Activated B cell treated with CpG ODN at 0.5 μM for 24 hours (primary cell): ENCODE results near the gene MAPK8IP2. TPM values are rescaled to one million over a fixed set of nuclear protein-coding genes. Genes with fewer than 3 reads are reported as not detected.

ENCODE experiments used
- ATAC-seq: fragments of 200-7000 bp; cut with Tn5 transposase; one replicate; pipeline ENCODE4 v1.10.0; 2021; ENCODE audit warnings: low read depth, mild to moderate bottlenecking, moderate library complexity
- CTCF ChIA-PET: fragments of 350-600 bp; sonication (Branson Sonifier 250); formaldehyde crosslinking; loops from one replicate; lab custom pipeline; 2021; ENCODE audit warnings: antibody characterized with exemption; lab: Charles Lee
- POLR2A ChIA-PET: fragments of 350-600 bp; sonication (Branson Sonifier 250); formaldehyde crosslinking; loops from one replicate; lab custom pipeline; 2021; ENCODE audit warnings: antibody characterized with exemption; lab: Charles Lee
- DNase-seq: peaks from one replicate; pipeline ENCODE4 v3.0.0; 2022
- H3K27ac Mint-ChIP-seq: one replicate; pipeline ENCODE4 v1.8.0; 2020; ENCODE audit warnings: mixed read lengths
- H3K27me3 Mint-ChIP-seq: one replicate; pipeline ENCODE4 v1.8.0; 2021; ENCODE audit warnings: mixed read lengths
- H3K36me3 Mint-ChIP-seq: one replicate; pipeline ENCODE4 v1.8.0; 2021; ENCODE audit warnings: low read depth, mixed read lengths
- H3K4me1 Mint-ChIP-seq: one replicate; pipeline ENCODE4 v1.8.0; 2021; ENCODE audit warnings: mixed read lengths
- H3K4me3 Mint-ChIP-seq: one replicate; pipeline ENCODE4 v1.8.0; 2020; ENCODE audit warnings: mild to moderate bottlenecking, mixed read lengths
- H3K9me3 Mint-ChIP-seq: one replicate; pipeline ENCODE4 v1.8.0; 2020; ENCODE audit warnings: mixed read lengths
- intact Hi-C: fragments of 100-400 bp; cut with micrococcal nuclease; formaldehyde crosslinking; loops from one replicate; pipeline ENCODE4 v1.15.1; 2024
- total RNA-seq: library from RNA; stranded (reverse); gene quantifications from 2 replicates; pipeline ENCODE4 v1.2.3, GENCODE V29; 2022
- TF ChIP-seq, protein P1 (sequence below): fragments of 200-600 bp; IDR thresholded peaks from one replicate; pipeline ENCODE4 v1.8.0; 2022; ENCODE audit warnings: antibody characterized with exemption, mild to moderate bottlenecking

Gene MAPK8IP2
- total RNA-seq, 1 donor from 2014 or later, result 0.18 TPM

DNA sequence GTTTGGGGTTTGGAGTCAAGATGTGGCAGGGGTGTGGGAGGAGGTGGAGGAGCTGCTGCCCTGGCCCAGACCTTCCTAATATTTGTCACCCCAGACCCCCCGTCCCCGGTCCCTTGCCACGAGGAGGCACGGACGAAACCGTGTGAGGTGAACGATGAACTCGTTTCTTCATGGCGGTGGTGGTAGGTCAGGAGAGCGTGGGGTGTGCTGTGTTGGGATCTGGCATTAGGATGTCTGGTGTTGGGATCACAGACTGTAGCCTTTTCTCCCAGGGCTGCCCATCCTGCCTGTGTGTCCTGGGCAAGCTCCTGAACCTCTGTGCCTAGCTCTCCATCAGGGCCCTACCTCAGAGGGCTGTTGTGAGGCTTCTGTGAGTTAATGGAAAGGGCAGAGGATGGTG is 8.4 kb downstream of the MAPK8IP2 start:
- DNase-seq, result no peak
- Mint-ChIP-seq H3K27ac (no peak overlapping the region), H3K9me3 (no peaks in the 10 kb centered on the region), H3K27me3 (peaks cover 42% of the 10 kb centered on the region), H3K4me3 (no peak overlapping the region), H3K36me3 (no peaks in the 10 kb centered on the region), H3K4me1 (no peaks in the 10 kb centered on the region)
- CTCF ChIA-PET, result no interaction called here
- TF ChIP-seq, protein P1, sequence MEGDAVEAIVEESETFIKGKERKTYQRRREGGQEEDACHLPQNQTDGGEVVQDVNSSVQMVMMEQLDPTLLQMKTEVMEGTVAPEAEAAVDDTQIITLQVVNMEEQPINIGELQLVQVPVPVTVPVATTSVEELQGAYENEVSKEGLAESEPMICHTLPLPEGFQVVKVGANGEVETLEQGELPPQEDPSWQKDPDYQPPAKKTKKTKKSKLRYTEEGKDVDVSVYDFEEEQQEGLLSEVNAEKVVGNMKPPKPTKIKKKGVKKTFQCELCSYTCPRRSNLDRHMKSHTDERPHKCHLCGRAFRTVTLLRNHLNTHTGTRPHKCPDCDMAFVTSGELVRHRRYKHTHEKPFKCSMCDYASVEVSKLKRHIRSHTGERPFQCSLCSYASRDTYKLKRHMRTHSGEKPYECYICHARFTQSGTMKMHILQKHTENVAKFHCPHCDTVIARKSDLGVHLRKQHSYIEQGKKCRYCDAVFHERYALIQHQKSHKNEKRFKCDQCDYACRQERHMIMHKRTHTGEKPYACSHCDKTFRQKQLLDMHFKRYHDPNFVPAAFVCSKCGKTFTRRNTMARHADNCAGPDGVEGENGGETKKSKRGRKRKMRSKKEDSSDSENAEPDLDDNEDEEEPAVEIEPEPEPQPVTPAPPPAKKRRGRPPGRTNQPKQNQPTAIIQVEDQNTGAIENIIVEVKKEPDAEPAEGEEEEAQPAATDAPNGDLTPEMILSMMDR, result no peak
- POLR2A ChIA-PET, result no interaction called here
- intact Hi-C loops, result no loop called here
- ATAC-seq, result no peak

DNA sequence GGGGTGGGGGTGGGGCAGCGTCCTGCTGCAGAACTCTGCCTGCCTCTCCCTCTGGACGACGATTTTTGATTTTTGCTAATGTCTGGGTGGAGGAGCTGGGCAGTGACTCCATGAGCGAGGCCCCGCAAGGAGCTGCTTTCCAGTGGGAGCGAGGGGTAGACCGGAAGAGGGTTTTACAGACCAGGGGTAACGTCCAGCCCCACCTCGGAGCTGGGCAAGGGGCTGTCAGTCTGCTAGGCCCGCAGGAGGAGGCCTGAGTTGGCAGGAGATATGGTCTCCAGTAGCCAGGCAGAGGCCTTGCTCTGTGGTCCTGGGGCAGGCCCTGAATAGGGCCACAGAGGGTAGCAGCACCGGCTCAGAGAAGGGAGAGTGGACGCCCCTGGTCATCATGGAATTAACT is 9.0 kb downstream of the MAPK8IP2 start:
- peaks cover 42% of the 10 kb centered on the region for H3K27me3 Mint-ChIP-seq

DNA sequence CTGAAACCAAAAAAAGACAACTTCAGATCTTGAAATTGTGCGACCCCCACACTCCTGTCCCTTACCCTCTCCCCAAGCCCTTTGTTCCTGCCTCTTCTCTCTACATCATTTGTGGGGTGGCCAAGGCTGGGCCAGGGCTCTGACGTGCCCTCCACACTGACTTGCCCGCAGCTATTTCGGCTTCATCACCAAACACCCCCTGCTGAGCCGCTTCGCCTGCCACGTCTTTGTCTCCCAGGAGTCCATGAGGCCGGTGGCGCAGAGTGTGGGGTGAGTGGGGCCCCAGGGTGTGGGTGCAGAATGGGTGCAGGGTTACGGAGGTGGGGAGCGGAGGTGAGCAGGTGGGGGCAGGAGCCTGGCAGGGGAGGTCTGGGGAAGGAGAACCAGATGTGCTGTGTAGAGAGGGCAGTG is 9.5 kb downstream of the MAPK8IP2 start:
- CTCF ChIA-PET, result no interaction called here
- no peak overlapping the region for H3K27ac Mint-ChIP-seq
- intact Hi-C loops, result no loop called here

More for the DNA sequence above, 9.0 kb downstream of the MAPK8IP2 start:
- Mint-ChIP-seq H3K4me3 (no peak overlapping the region), H3K4me1 (no peaks in the 10 kb centered on the region), H3K9me3 (no peaks in the 10 kb centered on the region), H3K36me3 (no peaks in the 10 kb centered on the region), H3K27ac (no peak overlapping the region)
- TF ChIP-seq, protein P1, result no peak
- intact Hi-C loops, result no loop called here
- ATAC-seq (no peak), DNase-seq (no peak)
- CTCF ChIA-PET, result no interaction called here
- POLR2A ChIA-PET, result no interaction called here

DNA sequence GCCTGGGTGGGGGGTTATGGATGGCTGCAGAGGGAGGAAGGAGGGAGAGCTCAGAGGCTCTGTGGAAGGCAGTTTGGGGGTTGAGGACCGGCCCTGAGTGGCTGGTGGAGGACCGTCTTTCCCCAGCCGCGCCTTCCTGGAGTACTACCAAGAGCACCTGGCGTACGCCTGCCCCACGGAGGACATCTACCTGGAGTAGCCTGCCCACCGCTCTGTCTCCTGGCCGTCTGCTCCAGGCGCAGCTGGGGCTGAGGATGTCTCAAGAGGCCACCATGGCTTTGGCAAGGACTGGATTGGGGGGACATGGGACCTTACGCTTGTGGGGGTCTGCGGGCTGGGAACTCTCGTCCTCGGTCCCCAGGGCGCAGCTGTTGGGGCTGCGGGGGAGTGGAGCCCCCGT is 10.0 kb downstream of the MAPK8IP2 start:
- Mint-ChIP-seq H3K4me1 (no peaks in the 10 kb centered on the region), H3K4me3 (no peak overlapping the region), H3K27ac (no peak overlapping the region), H3K9me3 (no peaks in the 10 kb centered on the region), H3K36me3 (no peaks in the 10 kb centered on the region), H3K27me3 (peaks cover 42% of the 10 kb centered on the region)
- intact Hi-C loops, result no loop called here
- TF ChIP-seq, protein P1, result no peak
- DNase-seq (no peak), ATAC-seq (no peak)
- ChIA-PET POLR2A (interaction anchor here (0.6 kb wide), 1 partner anchor 14 kb away, joined by 3 read pairs; no protein-coding TSS in a partner anchor), CTCF (no interaction called here)

More for the DNA sequence above, 9.5 kb downstream of the MAPK8IP2 start:
- Mint-ChIP-seq H3K27me3 (peaks cover 42% of the 10 kb centered on the region), H3K4me1 (no peaks in the 10 kb centered on the region), H3K4me3 (no peak overlapping the region), H3K9me3 (no peaks in the 10 kb centered on the region), H3K36me3 (no peaks in the 10 kb centered on the region)
- no peak for ATAC-seq
- DNase-seq, result no peak
- POLR2A ChIA-PET, result no interaction called here
- TF ChIP-seq, protein P1, result no peak

DNA sequence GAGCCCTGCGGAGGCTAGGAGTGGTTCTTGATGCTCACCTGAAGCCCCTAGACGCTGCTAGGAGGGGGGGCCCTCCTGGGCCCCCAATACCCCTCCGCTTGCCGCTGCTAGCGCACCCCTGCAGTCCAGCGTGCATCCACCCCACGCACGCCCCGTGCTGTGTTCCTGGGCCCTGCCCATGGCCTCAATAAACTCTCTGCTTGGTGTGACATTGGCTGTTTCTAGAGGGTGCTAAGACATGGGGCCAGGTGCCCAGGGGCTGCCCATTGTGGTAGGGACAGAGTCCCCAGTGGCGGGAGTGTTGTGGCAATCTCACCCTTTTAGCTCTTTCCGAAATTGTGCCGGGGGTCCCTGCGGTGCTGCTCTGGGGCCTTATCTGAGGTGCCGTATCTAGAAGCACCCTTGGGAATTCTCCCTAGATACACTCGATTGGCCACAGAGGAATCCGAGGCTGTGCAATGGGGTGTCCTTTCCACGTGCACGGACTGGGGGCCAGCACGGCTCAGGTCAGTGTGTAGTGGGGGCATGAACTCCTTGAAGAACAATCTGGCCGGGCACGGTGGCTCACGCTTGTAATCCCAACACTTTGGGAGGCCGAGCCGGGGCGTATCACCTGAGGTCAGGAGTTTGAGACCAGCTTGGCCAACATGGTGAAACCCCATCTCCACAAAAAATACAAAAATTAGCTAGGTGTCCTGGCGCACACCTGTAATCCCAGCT is 10.9 kb downstream of the MAPK8IP2 start:
- TF ChIP-seq, protein P1, result no peak
- Mint-ChIP-seq H3K9me3 (no peaks in the 10 kb centered on the region), H3K27ac (no peak overlapping the region), H3K4me3 (no peak overlapping the region), H3K36me3 (no peaks in the 10 kb centered on the region), H3K4me1 (no peaks in the 10 kb centered on the region), H3K27me3 (peaks cover 37% of the 10 kb centered on the region)
- intact Hi-C loops, result no loop called here
- ATAC-seq (no peak), DNase-seq (no peak)
- ChIA-PET POLR2A (interaction anchor here (0.6 kb wide), 1 partner anchor 15 kb away, joined by 3 read pairs; no protein-coding TSS in a partner anchor), CTCF (no interaction called here)
